HG02759 (cell line): Measurements from ENCODE around the gene LAMC3.
"Not testable (repeated sequence)": the region's sequence is repeated elsewhere in the genome, so short reads cannot be mapped to it uniquely, and the experiment has no call there.

Experiments used
- ATAC-seq: cut with Tn5 transposase; IDR thresholded peaks from one replicate; pipeline ENCODE4 v1.9.1; 2021; ENCODE audit warnings: mild to moderate bottlenecking, moderate library complexity; ENCODE audit not compliant: unreplicated experiment

LAMC3 gene

GRCh38 chr9:130990978-130991777, 17.8 kb upstream of the LAMC3 start:
- ATAC-seq, result no peak

GRCh38 chr9:130991778-130992681, 16.9 kb upstream of the LAMC3 start:
- ATAC-seq, result no peak

- no peak for ATAC-seq
These were observed 16.3 kb upstream of the LAMC3 start for GRCh38 chr9:130992682-130993032.

- no peak for ATAC-seq
These were observed 15.5 kb upstream of the LAMC3 start for GRCh38 chr9:130993303-130994030.

- no peak for ATAC-seq
These were observed 14.6 kb upstream of the LAMC3 start for GRCh38 chr9:130994135-130995085.

- no peak for ATAC-seq
These were observed 13.6 kb upstream of the LAMC3 start for GRCh38 chr9:130995086-130996011.

- no peak for ATAC-seq
These were observed 12.8 kb upstream of the LAMC3 start for GRCh38 chr9:130996205-130996604.

GRCh38 chr9:130996676-130997394, 12.1 kb upstream of the LAMC3 start:
- ATAC-seq, result no peak

GRCh38 chr9:130997395-130997684, 11.6 kb upstream of the LAMC3 start:
- ATAC-seq, result no peak

GRCh38 chr9:130997925-130998596, 10.9 kb upstream of the LAMC3 start:
- ATAC-seq, result no peak

- no peak for ATAC-seq
These were observed 10.3 kb upstream of the LAMC3 start for GRCh38 chr9:130998597-130999244.

- no peak for ATAC-seq
These were observed 9.7 kb upstream of the LAMC3 start for GRCh38 chr9:130999245-130999623.

GRCh38 chr9:131000526-131000925, 8.4 kb upstream of the LAMC3 start:
- not testable (repeated sequence) for ATAC-seq

GRCh38 chr9:131001021-131001420, 8.0 kb upstream of the LAMC3 start:
- ATAC-seq, result no peak

GRCh38 chr9:131001990-131002389, 7.0 kb upstream of the LAMC3 start:
- no peak for ATAC-seq

GRCh38 chr9:131006601-131007000, 2.4 kb upstream of the LAMC3 start:
- ATAC-seq, result no peak

- no peak for ATAC-seq
These were observed 888 bp upstream of the LAMC3 start for GRCh38 chr9:131008086-131008485.

- no peak for ATAC-seq
These were observed 438 bp upstream of the LAMC3 start for GRCh38 chr9:131008563-131008908.
